ENCODE results near the gene CTNNBL1. TPM values are rescaled to one million over a fixed set of nuclear protein-coding genes. Genes with fewer than 3 reads are reported as not detected.

The CTNNBL1 gene
- total and polyA plus RNA-seq, 3 donors from 2014 or later, result 50.4 to 119 (median 61.0) TPM

DNA sequence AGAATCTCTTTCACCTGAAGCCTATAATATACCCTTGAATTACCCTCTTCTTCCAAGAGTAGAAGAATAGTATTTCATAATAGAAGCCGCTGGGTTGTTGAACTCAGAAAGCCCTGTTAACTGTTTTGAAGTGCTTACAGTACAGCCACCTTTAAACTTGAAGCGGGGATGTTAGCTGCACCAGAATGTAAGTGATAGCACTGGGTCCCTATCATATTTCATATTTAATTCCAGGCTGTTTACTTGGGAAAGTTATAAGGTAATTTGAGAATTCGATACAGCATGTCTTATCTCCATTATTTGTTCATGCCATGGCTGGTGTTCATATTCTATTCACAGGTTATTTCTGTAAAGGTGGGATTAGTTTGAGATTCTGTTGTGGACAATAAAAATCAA, 145.6 kb downstream of the CTNNBL1 start:
- DNase-seq, result no peak
- Histone ChIP-seq H3K27me3 (no peaks in the 10 kb centered on the region), H3K4me3 (no peak overlapping the region), H3K9me3 (no peaks in the 10 kb centered on the region), H3K36me3 (ENCODE audit: low read depth, missing control alignments) (no peaks in the 10 kb centered on the region), H3K4me1 (no peaks in the 10 kb centered on the region), H3K27ac (no peak overlapping the region)
- intact Hi-C loops (cut with DNase I; ENCODE audit: low total_unique reads), result no loop called here
- TF ChIP-seq, protein P1, sequence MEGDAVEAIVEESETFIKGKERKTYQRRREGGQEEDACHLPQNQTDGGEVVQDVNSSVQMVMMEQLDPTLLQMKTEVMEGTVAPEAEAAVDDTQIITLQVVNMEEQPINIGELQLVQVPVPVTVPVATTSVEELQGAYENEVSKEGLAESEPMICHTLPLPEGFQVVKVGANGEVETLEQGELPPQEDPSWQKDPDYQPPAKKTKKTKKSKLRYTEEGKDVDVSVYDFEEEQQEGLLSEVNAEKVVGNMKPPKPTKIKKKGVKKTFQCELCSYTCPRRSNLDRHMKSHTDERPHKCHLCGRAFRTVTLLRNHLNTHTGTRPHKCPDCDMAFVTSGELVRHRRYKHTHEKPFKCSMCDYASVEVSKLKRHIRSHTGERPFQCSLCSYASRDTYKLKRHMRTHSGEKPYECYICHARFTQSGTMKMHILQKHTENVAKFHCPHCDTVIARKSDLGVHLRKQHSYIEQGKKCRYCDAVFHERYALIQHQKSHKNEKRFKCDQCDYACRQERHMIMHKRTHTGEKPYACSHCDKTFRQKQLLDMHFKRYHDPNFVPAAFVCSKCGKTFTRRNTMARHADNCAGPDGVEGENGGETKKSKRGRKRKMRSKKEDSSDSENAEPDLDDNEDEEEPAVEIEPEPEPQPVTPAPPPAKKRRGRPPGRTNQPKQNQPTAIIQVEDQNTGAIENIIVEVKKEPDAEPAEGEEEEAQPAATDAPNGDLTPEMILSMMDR (IDR thresholded peaks at IDR 0.05), result no peak
- TF ChIP-seq POLR2A (IDR thresholded peaks at IDR 0.05), result no peak
- 94 to 97% methylated on average over 3 of the region's 3 CpGs for WGBS, 2 donors

GRCh38 chr20:37839955-37840354, 146.1 kb downstream of the CTNNBL1 start:
- no peak for TF ChIP-seq POLR2A (IDR thresholded peaks at IDR 0.05)
- TF ChIP-seq, protein P1 (IDR thresholded peaks at IDR 0.05), result no peak
- Histone ChIP-seq H3K27me3 (no peaks in the 10 kb centered on the region), H3K9me3 (no peaks in the 10 kb centered on the region), H3K4me1 (no peaks in the 10 kb centered on the region), H3K4me3 (no peak overlapping the region), H3K27ac (no peak overlapping the region), H3K36me3 (ENCODE audit: low read depth, missing control alignments) (no peaks in the 10 kb centered on the region)
- WGBS, 2 donors, result 94 to 96% methylated on average over 7 of the region's 7 CpGs
- intact Hi-C loops (cut with DNase I; ENCODE audit: low total_unique reads), result no loop called here
- no peak for DNase-seq

GRCh38 chr20:37841389-37841788, 147.6 kb downstream of the CTNNBL1 start:
- intact Hi-C loops (cut with DNase I; ENCODE audit: low total_unique reads), result no loop called here
- H3K36me3 ChIP-seq (ENCODE audit: low read depth, missing control alignments), result no peaks in the 10 kb centered on the region
- DNase-seq, result no peak
- no peaks in the 10 kb centered on the region for H3K9me3 ChIP-seq
- H3K4me1 ChIP-seq, result no peaks in the 10 kb centered on the region
- no peak overlapping the region for H3K27ac ChIP-seq
- no peak overlapping the region for H3K4me3 ChIP-seq
- TF ChIP-seq POLR2A (IDR thresholded peaks at IDR 0.05), result no peak
- TF ChIP-seq, protein P1 (IDR thresholded peaks at IDR 0.05), result no peak
- no peaks in the 10 kb centered on the region for H3K27me3 ChIP-seq

DNA sequence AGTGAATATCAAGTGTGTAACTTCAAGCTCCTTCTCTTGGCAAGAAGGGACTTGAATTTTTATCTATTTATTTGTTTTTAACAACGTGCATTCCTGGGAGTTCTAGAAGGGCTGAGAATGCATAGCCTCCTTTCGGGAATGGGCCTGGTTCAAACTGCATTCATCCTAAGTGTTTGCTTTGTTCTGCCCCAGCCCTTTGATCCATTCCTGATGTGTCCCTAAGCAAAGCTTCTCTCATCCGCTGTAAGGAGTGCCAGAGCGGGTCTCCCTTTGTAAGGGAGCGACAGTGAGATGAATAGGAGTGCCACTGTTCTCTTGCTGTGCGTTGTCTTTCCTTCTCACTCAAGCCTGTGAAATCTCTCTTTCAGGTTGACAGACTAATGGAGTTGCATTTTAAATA, 148.1 kb downstream of the CTNNBL1 start:
- Histone ChIP-seq H3K4me1 (no peaks in the 10 kb centered on the region), H3K36me3 (ENCODE audit: low read depth, missing control alignments) (no peaks in the 10 kb centered on the region), H3K27me3 (no peaks in the 10 kb centered on the region), H3K4me3 (no peak overlapping the region), H3K27ac (no peak overlapping the region), H3K9me3 (no peaks in the 10 kb centered on the region)
- DNase-seq, result no peak
- WGBS, 2 donors, result 76 to 79% methylated on average over 6 of the region's 6 CpGs
- intact Hi-C loops (cut with DNase I; ENCODE audit: low total_unique reads), result no loop called here
- TF ChIP-seq, protein P1 (IDR thresholded peaks at IDR 0.05), result no peak

- 63 to 80% methylated on average over 9 to 10 of the region's 10 CpGs for WGBS, 2 donors
- no peaks in the 10 kb centered on the region for H3K9me3 ChIP-seq
- no peak overlapping the region for H3K27ac ChIP-seq
- TF ChIP-seq, protein P1 (IDR thresholded peaks at IDR 0.05), result no peak
- no peak for TF ChIP-seq POLR2A (IDR thresholded peaks at IDR 0.05)
- H3K4me1 ChIP-seq, result no peaks in the 10 kb centered on the region
- intact Hi-C loops (cut with DNase I; ENCODE audit: low total_unique reads), result no loop called here
- DNase-seq, result no peak
- H3K27me3 ChIP-seq, result no peaks in the 10 kb centered on the region
- H3K4me3 ChIP-seq, result no peak overlapping the region
- no peaks in the 10 kb centered on the region for H3K36me3 ChIP-seq (ENCODE audit: low read depth, missing control alignments)
Measured at GRCh38 chr20:37845241-37845681, 151.4 kb downstream of the CTNNBL1 start.

Data from testis (tissue), 3 donors.